AG09319 (cell line): ENCODE results near the gene DYSF.
"Not testable (repeated sequence)": the region's sequence is repeated elsewhere in the genome, so short reads cannot be mapped to it uniquely, and the experiment has no call there.

Experiments
- DNase-seq: peaks from one replicate; pipeline ENCODE4 v3.0.0-alpha.2; 2010; ENCODE audit warnings: low read depth; ENCODE audit errors: extremely low read depth
- CTCF ChIP-seq: IDR thresholded peaks from 2 replicates; pipeline ENCODE4 v1.5.1; 2011; ENCODE audit warnings: low read depth, mild to moderate bottlenecking, inconsistent platforms, low read length, moderate library complexity

The DYSF gene

GRCh38 chr2:71481111-71481510 is 27.8 kb downstream of the DYSF start:
- DNase-seq, result no peak

GRCh38 chr2:71482055-71482454 is 28.7 kb downstream of the DYSF start:
- no peak for DNase-seq
- TF ChIP-seq CTCF, result no peak

More at GRCh38 chr2:71481111-71481510, 27.8 kb downstream of the DYSF start:
- TF ChIP-seq CTCF, result no peak

DNA sequence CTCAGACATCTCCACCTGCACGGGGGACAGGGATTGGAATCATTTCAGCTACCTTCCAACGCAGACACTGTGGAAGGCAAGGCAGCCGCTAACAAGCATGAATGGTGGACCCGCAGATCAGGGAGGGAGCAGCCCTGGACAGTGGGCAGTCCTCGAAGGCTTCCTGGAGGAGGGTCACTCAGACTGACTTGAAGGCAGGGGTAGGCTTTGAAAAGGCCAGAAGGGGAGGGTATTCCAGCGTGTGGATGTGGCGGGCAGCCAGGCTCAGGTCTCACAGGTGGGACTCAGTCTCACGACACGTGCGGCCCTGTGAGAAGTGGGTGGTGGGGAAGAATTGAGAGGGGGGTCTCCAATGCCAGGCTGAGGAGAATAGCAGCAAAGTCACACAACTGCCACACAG is 29.9 kb downstream of the DYSF start:
- no peak for TF ChIP-seq CTCF
- DNase-seq, result no peak

DNA sequence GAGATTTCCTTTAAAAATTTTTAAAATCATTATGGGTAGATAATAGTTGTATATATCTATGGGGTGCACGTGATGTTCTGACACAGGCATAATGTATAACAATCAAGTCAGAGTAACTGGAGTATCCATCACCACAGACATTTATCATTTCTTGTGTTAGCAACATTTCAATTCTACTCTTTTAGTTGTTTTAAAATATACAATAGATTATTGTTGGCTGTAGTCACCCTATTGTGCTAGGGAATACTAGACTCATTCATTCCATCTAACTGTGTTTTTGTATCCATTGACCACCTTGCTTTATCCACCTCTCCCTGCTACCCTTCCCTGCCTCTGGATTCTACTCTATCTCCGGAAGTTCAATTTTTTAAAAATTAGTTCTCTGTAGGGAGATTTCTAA is 31.0 kb downstream of the DYSF start:
- TF ChIP-seq CTCF, result no peak
- no peak for DNase-seq

DNA sequence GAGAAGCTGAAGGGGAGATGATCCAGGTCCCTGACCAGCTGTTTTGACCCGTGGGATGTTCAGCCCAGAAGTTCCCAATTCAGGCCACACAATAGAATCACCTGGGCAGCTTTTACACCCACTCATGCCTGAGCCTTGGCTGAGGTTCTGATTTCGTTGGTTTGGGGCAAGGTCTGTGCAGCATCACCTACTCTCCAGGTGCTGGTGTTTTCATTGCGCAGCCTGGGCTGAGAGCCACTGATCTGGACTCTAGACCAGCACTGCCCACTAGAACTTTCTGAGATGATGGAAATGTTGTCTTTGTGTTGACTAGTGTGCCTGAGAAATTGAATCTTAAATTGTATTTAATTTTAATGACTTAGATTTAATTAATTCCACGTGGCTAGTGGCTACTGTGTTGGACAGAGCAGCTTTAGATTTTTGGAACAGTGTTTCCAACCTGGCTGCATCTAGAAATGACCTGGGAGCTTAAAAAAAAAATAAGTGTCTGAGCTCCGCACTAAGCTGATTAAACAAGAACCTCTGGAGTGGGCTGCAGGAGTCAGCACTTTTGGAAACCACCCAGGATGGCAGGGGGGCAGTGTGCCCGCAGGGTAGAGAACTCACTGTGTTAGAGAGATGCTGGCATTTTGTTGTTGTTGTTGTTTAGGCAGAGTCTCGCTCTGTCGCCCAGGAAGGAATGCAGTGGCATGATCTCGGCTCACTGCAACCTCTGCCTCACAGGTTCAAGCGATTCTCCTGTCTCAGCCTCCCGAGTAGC is 33.7 kb downstream of the DYSF start:
- no peak for DNase-seq
- TF ChIP-seq CTCF, result no peak

- not testable (repeated sequence) for DNase-seq
These were observed 38.2 kb downstream of the DYSF start for GRCh38 chr2:71491551-71491950.

- no peak for DNase-seq
- no peak for TF ChIP-seq CTCF
These were observed 38.8 kb downstream of the DYSF start for GRCh38 chr2:71492112-71492511.

- no peak for DNase-seq
- no peak for TF ChIP-seq CTCF
These were observed 40.7 kb downstream of the DYSF start for GRCh38 chr2:71494091-71494490.
